WTC11 (cell line): ENCODE data around the gene HARS2.
A peak's percentile ranks its signal among the peaks of the same experiment; 100 is the strongest.

Experiments
- CTCF ChIP-seq: fragments of 200-600 bp; IDR thresholded peaks from 2 replicates; pipeline ENCODE4 v1.8.0; 2022; ENCODE audit warnings: antibody characterized with exemption
- PRDM15 ChIP-seq: sonication (generic); formaldehyde crosslinking; IDR thresholded peaks from 2 replicates; pipeline ENCODE4 v1.8.0; 2022; ENCODE audit warnings: missing genetic modification reagents
- SMAD3 ChIP-seq: sonication (generic); formaldehyde crosslinking; IDR thresholded peaks from 2 replicates; pipeline ENCODE4 v1.8.0; 2022; ENCODE audit warnings: missing genetic modification reagents, mild to moderate bottlenecking, borderline replicate concordance
- SP1 ChIP-seq: sonication (generic); formaldehyde crosslinking; conservative IDR thresholded peaks from 2 replicates; pipeline ENCODE4 v1.8.1; 2022; ENCODE audit warnings: missing genetic modification reagents
- TCF7 ChIP-seq: sonication (generic); formaldehyde crosslinking; IDR thresholded peaks from 2 replicates; pipeline ENCODE4 v1.8.0; 2022; ENCODE audit warnings: mild to moderate bottlenecking, low read depth, missing genetic modification reagents, moderate library complexity
- ZNF219 ChIP-seq: sonication (generic); formaldehyde crosslinking; IDR thresholded peaks from 2 replicates; pipeline ENCODE4 v1.8.0; 2023; ENCODE audit warnings: missing genetic modification reagents, mild to moderate bottlenecking, borderline replicate concordance

GRCh38 chr5:140700177-140701144, 9.2 kb downstream of the HARS2 start, which contains the start of gene ZMAT2:
- no peak for TF ChIP-seq PRDM15
- TF ChIP-seq ZNF219 (CRISPR knock-in tag): no peak
- TF ChIP-seq SP1 (CRISPR knock-in tag): peak; percentile 80
- no peak for TF ChIP-seq CTCF
- TF ChIP-seq SMAD3 (CRISPR knock-in tag): no peak
- TF ChIP-seq TCF7: no peak
